ENCODE measurements around the gene THSD4.

The THSD4 gene

GRCh38 chr15:71296315-71296679, 181.0 kb downstream of the THSD4 start:
- TF ChIP-seq CTCF (conservative IDR thresholded peaks at IDR 0.05), result no peak
- peak overlapping the region; percentile 3; the same call in 1 of the 2 replicates for H3K27ac ChIP-seq

GRCh38 chr15:71301958-71302621, 186.8 kb downstream of the THSD4 start:
- no peak overlapping the region for H3K27ac ChIP-seq
- no peak for TF ChIP-seq CTCF (conservative IDR thresholded peaks at IDR 0.05)

GRCh38 chr15:71302861-71303410, 187.7 kb downstream of the THSD4 start:
- H3K27ac ChIP-seq, result no peak overlapping the region
- no peak for TF ChIP-seq CTCF (conservative IDR thresholded peaks at IDR 0.05)

GRCh38 chr15:71303977-71304376, 188.7 kb downstream of the THSD4 start:
- TF ChIP-seq CTCF (conservative IDR thresholded peaks at IDR 0.05), result no peak

GRCh38 chr15:71304681-71305080, 189.4 kb downstream of the THSD4 start:
- no peak for TF ChIP-seq CTCF (conservative IDR thresholded peaks at IDR 0.05)
- H3K27ac ChIP-seq, result no peak overlapping the region

More at GRCh38 chr15:71303977-71304376, 188.7 kb downstream of the THSD4 start:
- H3K27ac ChIP-seq, result no peak overlapping the region

GRCh38 chr15:71306538-71306937, 191.3 kb downstream of the THSD4 start:
- no peak overlapping the region for H3K27ac ChIP-seq
- no peak for TF ChIP-seq CTCF (conservative IDR thresholded peaks at IDR 0.05)

GRCh38 chr15:71312194-71312708, 197.0 kb downstream of the THSD4 start:
- no peak overlapping the region for H3K27ac ChIP-seq
- TF ChIP-seq CTCF (conservative IDR thresholded peaks at IDR 0.05), result no peak

All from VCaP (cell line).